Peyer's patch (tissue), 4 donors: ENCODE data around the gene BTBD18.

ENCODE experiments used
- CTCF ChIP-seq, 6 experiments: fragments of 450-650 bp in 4 of 6; fragments of 200-600 bp in 2 of 6; sonication (generic) in 1 of 6; IDR thresholded peaks; one replicate each; pipeline ENCODE4 v1.5.1; 2017 to 2019; ENCODE audit warnings: antibody characterized with exemption in 6 of 6, mild to moderate bottlenecking in 3 of 6, moderate library complexity in 1 of 6
- POLR2A ChIP-seq, 2 donors: fragments of 450-650 bp; IDR thresholded peaks; one replicate each; pipeline ENCODE4 v1.5.1; 2017; ENCODE audit warnings: antibody characterized with exemption in 2 of 2, mild to moderate bottlenecking in 2 of 2, moderate library complexity in 2 of 2

DNA sequence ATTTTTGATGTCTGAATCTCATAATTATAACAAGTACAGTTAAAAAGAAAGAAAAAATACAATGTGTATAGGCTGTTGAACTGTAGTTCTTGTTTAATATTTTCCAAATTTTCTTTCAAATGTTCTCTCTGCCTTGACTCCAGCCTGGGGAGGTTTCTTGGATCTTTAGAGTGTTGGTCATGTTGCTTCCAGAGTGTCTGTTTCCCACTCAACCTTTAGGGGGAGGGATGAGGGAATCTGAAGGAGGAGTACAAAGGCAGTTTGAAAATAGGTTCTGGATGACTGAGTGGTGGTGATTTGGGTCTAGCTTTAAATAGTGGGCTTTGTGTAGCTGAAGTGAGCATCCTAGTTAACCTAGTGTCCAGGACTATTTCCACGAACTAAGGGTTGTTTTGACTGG is 11.9 kb upstream of the BTBD18 start:
- TF ChIP-seq CTCF (IDR thresholded peaks at IDR 0.05) (peak in 4 of 6 experiments; percentile 7 to 54 (median 51)), POLR2A (IDR thresholded peaks at IDR 0.05) (no peak)
